Panc1 (cell line): ENCODE results near the gene ANKRD17.

Experiments used
- CTCF ChIP-seq: fragments of 450-650 bp; IDR thresholded peaks from 2 replicates; pipeline ENCODE4 v1.5.1; 2017; ENCODE audit warnings: mild to moderate bottlenecking
- POLR2AphosphoS5 ChIP-seq: IDR thresholded peaks from 2 replicates; pipeline ENCODE4 v1.6.1; 2012; ENCODE audit warnings: mild to moderate bottlenecking, low read depth, low read length, moderate library complexity
- SIN3A ChIP-seq: IDR thresholded peaks from 2 replicates; pipeline ENCODE4 v1.6.1; 2012; ENCODE audit warnings: low read depth, mild to moderate bottlenecking, low read length, moderate library complexity, borderline replicate concordance; ENCODE audit not compliant: insufficient read depth
- TCF7L2 ChIP-seq: IDR thresholded peaks from 2 replicates; pipeline ENCODE4 v1.6.1; 2011; ENCODE audit warnings: mild to moderate bottlenecking, low read depth, low read length, inconsistent platforms

GRCh38 chr4:73098016-73098415, 160.6 kb downstream of the ANKRD17 start:
- no peak for TF ChIP-seq CTCF
- no peak for TF ChIP-seq SIN3A
- TF ChIP-seq TCF7L2, result no peak
- no peak for TF ChIP-seq POLR2AphosphoS5
